PC-9 (cell line): ENCODE results near the gene FASN. TPM values are rescaled to one million over a fixed set of nuclear protein-coding genes. Genes with fewer than 3 reads are reported as not detected.

Experiments used
- BruUV-seq: library from RNA; stranded (reverse); fragments of 400-500 nt; replicated peaks from 2 replicates; lab custom pipeline; 2021; lab: Mats Ljungman, UMichigan
- CTCF ChIA-PET: fragments of 300-600 bp; sonication (Branson Sonifier 250); formaldehyde crosslinking; loops from one replicate; lab custom pipeline; 2022; ENCODE audit warnings: antibody characterized with exemption; lab: Charles Lee
- POLR2A ChIA-PET: fragments of 300-600 bp; sonication (Branson Sonifier 250); formaldehyde crosslinking; loops from one replicate; lab custom pipeline; 2022; ENCODE audit warnings: antibody characterized with exemption; ENCODE audit not compliant: unreplicated experiment; lab: Charles Lee
- DNase-seq, 2 experiments: peaks; one replicate each; pipeline versions ENCODE4 v3.0.0 to v3.0.0-alpha.2; 2015 to 2022; ENCODE audit warnings: mixed read lengths in 1 of 2
- H2AFZ ChIP-seq: fragments of 200-600 bp; sonication (generic); 2 replicates; pipeline ENCODE4 v1.8.1; 2017; ENCODE audit warnings: antibody characterized with exemption
- H3F3A ChIP-seq: fragments of 200-600 bp; sonication (generic); 2 replicates; pipeline ENCODE4 v1.8.1; 2017; ENCODE audit warnings: antibody characterized with exemption, mild to moderate bottlenecking, low read depth; ENCODE audit not compliant: insufficient read depth
- H3K27ac ChIP-seq: fragments of 200-600 bp; sonication (generic); 2 replicates; pipeline ENCODE4 v1.6.1; 2016; ENCODE audit warnings: mixed run types
- H3K27me3 ChIP-seq: fragments of 200-600 bp; sonication (generic); 2 replicates; pipeline ENCODE4 v1.6.1; 2016; ENCODE audit warnings: low read depth, mixed run types; ENCODE audit not compliant: insufficient read depth
- H3K36me3 ChIP-seq: fragments of 200-600 bp; sonication (generic); 2 replicates; pipeline ENCODE4 v1.6.1; 2016; ENCODE audit warnings: low read depth, mixed run types
- H3K4me1 ChIP-seq: fragments of 200-600 bp; sonication (generic); replicated peaks from 2 replicates; pipeline ENCODE4 v1.6.1; 2016; ENCODE audit warnings: mixed run types; ENCODE audit not compliant: insufficient read depth
- H3K4me2 ChIP-seq: fragments of 200-600 bp; sonication (generic); 2 replicates; pipeline ENCODE4 v1.6.1; 2017; ENCODE audit warnings: mixed run types
- H3K4me3 ChIP-seq: fragments of 200-600 bp; sonication (generic); 2 replicates; pipeline ENCODE4 v1.6.1; 2016; ENCODE audit warnings: mixed run types
- H3K79me2 ChIP-seq: fragments of 200-600 bp; sonication (generic); 2 replicates; pipeline ENCODE4 v1.6.1; 2017; ENCODE audit warnings: low read depth, mixed run types
- H3K9me2 ChIP-seq: fragments of 200-600 bp; sonication (generic); 2 replicates; pipeline ENCODE4 v1.8.1; 2017; ENCODE audit warnings: mild to moderate bottlenecking; ENCODE audit not compliant: insufficient read depth
- H3K9me3 ChIP-seq: fragments of 200-600 bp; sonication (generic); 2 replicates; pipeline ENCODE4 v1.8.1; 2016; ENCODE audit warnings: low read depth; ENCODE audit not compliant: insufficient read depth
- H4K20me1 ChIP-seq: fragments of 200-600 bp; sonication (generic); 2 replicates; pipeline ENCODE4 v1.8.1; 2017; ENCODE audit not compliant: insufficient read depth
- EZH2 ChIP-seq: fragments of 200-600 bp; sonication (generic); IDR thresholded peaks from 2 replicates; pipeline ENCODE4 v1.8.0; 2017; ENCODE audit warnings: antibody characterized with exemption, low read depth
- intact Hi-C: fragments of 100-400 bp; cut with micrococcal nuclease; formaldehyde crosslinking; loops from one replicate; pipeline ENCODE4 v1.10.0; 2022; ENCODE audit not compliant: unreplicated experiment
- total RNA-seq: library from RNA; stranded (reverse); gene quantifications from 2 replicates; pipeline ENCODE4 v1.2.3, GENCODE V29; 2021
- TF ChIP-seq, protein P1 (sequence below): fragments of 200-600 bp; sonication (generic); conservative IDR thresholded peaks from 2 replicates; pipeline ENCODE4 v1.6.1; 2017; ENCODE audit warnings: mixed run types, antibody characterized with exemption, mild to moderate bottlenecking, moderate library complexity

FASN gene
- total RNA-seq, 1 experiment from 2014 or later: 658 TPM

DNA sequence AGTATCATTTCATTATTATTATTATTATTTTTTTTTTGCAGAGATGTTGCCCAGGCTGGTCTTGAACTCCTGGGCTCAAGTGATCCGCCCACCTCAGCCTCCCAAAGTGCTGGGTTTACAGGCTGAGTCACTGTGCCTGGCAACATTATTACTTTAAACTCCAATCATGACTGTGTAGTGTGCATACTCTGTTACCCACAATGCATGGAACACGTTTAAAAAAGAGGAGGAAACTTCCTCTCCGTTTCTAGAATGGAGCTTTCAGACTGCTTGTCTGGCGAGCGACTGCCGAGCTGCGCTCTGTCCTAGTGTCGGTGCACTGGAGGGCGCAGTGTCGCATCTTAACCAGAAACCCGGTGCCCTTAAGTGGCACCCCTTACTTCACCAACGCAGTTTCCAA lies 22.1 kb upstream of the FASN start:
- no TSS peak for BruUV-seq
- no peaks in the 10 kb centered on the region for H3K4me1 ChIP-seq
- no peaks in the 10 kb centered on the region for H3K9me3 ChIP-seq
- no peaks in the 10 kb centered on the region for H4K20me1 ChIP-seq
- no peak overlapping the region for H2AFZ ChIP-seq
- ChIA-PET POLR2A (no interaction called here), CTCF (no interaction called here)
- intact Hi-C loops: no loop called here
- H3K4me2 ChIP-seq: no peak overlapping the region
- no peaks in the 10 kb centered on the region for H3K27me3 ChIP-seq
- no peak overlapping the region for H3K27ac ChIP-seq
- no peaks in the 10 kb centered on the region for H3K9me2 ChIP-seq
- H3K79me2 ChIP-seq: no peaks in the 10 kb centered on the region
- H3K36me3 ChIP-seq: no peaks in the 10 kb centered on the region
- H3K4me3 ChIP-seq: no peak overlapping the region
- TF ChIP-seq, protein P1, sequence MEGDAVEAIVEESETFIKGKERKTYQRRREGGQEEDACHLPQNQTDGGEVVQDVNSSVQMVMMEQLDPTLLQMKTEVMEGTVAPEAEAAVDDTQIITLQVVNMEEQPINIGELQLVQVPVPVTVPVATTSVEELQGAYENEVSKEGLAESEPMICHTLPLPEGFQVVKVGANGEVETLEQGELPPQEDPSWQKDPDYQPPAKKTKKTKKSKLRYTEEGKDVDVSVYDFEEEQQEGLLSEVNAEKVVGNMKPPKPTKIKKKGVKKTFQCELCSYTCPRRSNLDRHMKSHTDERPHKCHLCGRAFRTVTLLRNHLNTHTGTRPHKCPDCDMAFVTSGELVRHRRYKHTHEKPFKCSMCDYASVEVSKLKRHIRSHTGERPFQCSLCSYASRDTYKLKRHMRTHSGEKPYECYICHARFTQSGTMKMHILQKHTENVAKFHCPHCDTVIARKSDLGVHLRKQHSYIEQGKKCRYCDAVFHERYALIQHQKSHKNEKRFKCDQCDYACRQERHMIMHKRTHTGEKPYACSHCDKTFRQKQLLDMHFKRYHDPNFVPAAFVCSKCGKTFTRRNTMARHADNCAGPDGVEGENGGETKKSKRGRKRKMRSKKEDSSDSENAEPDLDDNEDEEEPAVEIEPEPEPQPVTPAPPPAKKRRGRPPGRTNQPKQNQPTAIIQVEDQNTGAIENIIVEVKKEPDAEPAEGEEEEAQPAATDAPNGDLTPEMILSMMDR: no peak
- TF ChIP-seq EZH2: no peak
- DNase-seq: no peak
- H3F3A ChIP-seq: no peaks in the 10 kb centered on the region

DNA sequence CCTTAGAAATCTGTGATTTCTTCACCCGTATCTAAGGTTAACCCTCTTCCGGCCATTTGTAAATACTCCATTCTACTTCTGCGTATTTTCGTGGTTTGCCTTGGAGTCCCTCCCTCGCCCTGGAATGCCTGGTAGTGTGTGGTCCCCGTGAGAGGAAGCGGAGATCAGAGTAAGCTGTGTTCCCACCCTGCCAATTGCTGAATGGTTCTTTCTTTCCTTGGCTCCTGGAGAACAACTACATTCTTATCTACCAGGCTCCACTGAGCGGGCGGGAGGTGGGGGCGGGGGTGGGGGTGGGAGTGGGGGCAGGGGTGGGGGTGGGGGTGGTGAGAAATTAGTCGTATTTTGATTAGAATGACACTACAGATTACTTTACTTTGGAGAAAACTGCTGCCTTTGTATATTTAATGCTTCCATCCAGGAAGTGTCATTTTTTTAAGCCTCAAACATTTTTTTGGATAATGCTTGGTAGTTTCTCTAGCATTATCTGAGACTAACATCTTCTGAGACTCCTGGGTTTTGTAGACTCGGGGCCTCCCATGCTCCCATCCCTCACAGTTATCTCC lies 20.9 kb upstream of the FASN start:
- BruUV-seq: no TSS peak
- ChIA-PET POLR2A (no interaction called here), CTCF (no interaction called here)
- Histone ChIP-seq H3F3A (no peaks in the 10 kb centered on the region), H3K27ac (no peak overlapping the region), H3K4me1 (no peaks in the 10 kb centered on the region), H4K20me1 (no peaks in the 10 kb centered on the region), H3K9me2 (no peaks in the 10 kb centered on the region), H3K36me3 (no peaks in the 10 kb centered on the region), H3K4me2 (no peak overlapping the region), H3K79me2 (no peaks in the 10 kb centered on the region), H3K9me3 (no peaks in the 10 kb centered on the region), H2AFZ (no peak overlapping the region), H3K27me3 (no peaks in the 10 kb centered on the region), H3K4me3 (no peak overlapping the region)
- intact Hi-C loops: no loop called here
- no peak for TF ChIP-seq EZH2
- TF ChIP-seq, protein P1: no peak
- DNase-seq: no peak

DNA sequence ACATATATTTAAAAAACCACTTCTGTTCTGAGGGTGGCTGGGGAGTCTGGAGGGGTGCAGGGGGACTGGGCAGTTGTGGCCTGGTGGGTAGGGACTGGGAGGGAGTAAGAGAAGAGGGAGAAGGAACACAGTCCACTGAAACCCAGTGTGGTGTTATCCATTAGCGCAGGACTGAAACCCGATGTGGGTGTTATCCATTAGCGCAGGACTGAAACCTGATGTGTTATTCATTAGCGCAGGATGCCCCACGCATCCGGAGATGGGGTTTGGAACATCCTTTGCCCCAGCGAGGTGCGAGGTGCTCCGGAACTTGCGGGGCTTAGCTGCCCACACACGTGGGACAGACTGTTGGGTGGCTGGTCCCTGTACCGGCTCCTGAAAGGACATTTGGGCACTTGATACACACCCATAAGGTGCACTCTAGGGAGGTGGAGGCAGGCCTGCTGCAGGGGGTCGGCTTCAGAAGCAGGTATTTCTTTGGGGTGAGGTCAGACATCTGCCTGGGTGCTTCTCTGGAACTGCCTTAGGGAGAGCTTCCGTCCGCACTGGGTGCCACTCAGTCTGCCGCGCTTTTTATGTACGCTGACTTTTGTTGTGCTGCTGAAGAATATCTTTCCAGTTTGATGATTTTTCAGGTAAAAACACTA lies 20.3 kb upstream of the FASN start:
- Histone ChIP-seq H4K20me1 (no peaks in the 10 kb centered on the region), H3F3A (no peaks in the 10 kb centered on the region), H3K9me2 (no peaks in the 10 kb centered on the region), H3K4me1 (no peaks in the 10 kb centered on the region), H3K27ac (no peak overlapping the region), H2AFZ (no peak overlapping the region), H3K36me3 (no peaks in the 10 kb centered on the region), H3K27me3 (no peaks in the 10 kb centered on the region), H3K4me2 (no peak overlapping the region), H3K4me3 (no peak overlapping the region), H3K79me2 (no peaks in the 10 kb centered on the region), H3K9me3 (no peaks in the 10 kb centered on the region)
- ChIA-PET POLR2A (no interaction called here), CTCF (no interaction called here)
- TF ChIP-seq EZH2: no peak
- TF ChIP-seq, protein P1: no peak
- no peak for DNase-seq
- intact Hi-C loops: no loop called here
- BruUV-seq: no TSS peak
